ENCODE results near the gene ASMTL.

The ASMTL gene

GRCh38 chrX:1400742-1401471 is 51.8 kb downstream of the ASMTL start:
- no peak for DNase-seq

GRCh38 chrX:1400049-1400448 is 52.7 kb downstream of the ASMTL start:
- no peak for DNase-seq

- DNase-seq: no peak
Measured at GRCh38 chrX:1398431-1399340, 54.0 kb downstream of the ASMTL start.

GRCh38 chrX:1397441-1398270 is 55.1 kb downstream of the ASMTL start:
- DNase-seq: no peak

GRCh38 chrX:1397001-1397400 is 55.7 kb downstream of the ASMTL start:
- DNase-seq: no peak

GRCh38 chrX:1395646-1396216 is 57.0 kb downstream of the ASMTL start:
- DNase-seq: no peak

GRCh38 chrX:1394731-1395501 is 57.8 kb downstream of the ASMTL start:
- no peak for DNase-seq

- no peak for DNase-seq
Measured at GRCh38 chrX:1393871-1394615, 58.7 kb downstream of the ASMTL start.

GRCh38 chrX:1392376-1393068 is 60.2 kb downstream of the ASMTL start:
- no peak for DNase-seq

- DNase-seq: no peak
Measured at GRCh38 chrX:1391707-1392375, 60.9 kb downstream of the ASMTL start, which contains the start of gene SLC25A6. Gene SLC25A6 (minus strand): TSS chrX:1392113. CDS start chrX:1392009, 104 bp downstream.

- DNase-seq: no peak
Measured at GRCh38 chrX:1391370-1391706, 61.4 kb downstream of the ASMTL start.

GRCh38 chrX:1390621-1391369 is 61.9 kb downstream of the ASMTL start:
- no peak for DNase-seq

- no peak for DNase-seq
Measured at GRCh38 chrX:1389993-1390285, 62.8 kb downstream of the ASMTL start.

- no peak for DNase-seq
Measured at GRCh38 chrX:1389181-1389992, 63.3 kb downstream of the ASMTL start.

- DNase-seq: no peak
Measured at GRCh38 chrX:1388651-1389050, 64.1 kb downstream of the ASMTL start.

- no peak for DNase-seq
Measured at GRCh38 chrX:1387141-1387776, 65.5 kb downstream of the ASMTL start.

GRCh38 chrX:1386338-1387127 is 66.2 kb downstream of the ASMTL start:
- no peak for DNase-seq
